Measurements from ENCODE around the gene KIAA0930. TPM values are rescaled to one million over a fixed set of nuclear protein-coding genes. Genes with fewer than 3 reads are reported as not detected.
"Not testable (repeated sequence)": the region's sequence is repeated elsewhere in the genome, so short reads cannot be mapped to it uniquely, and the experiment has no call there.

The KIAA0930 gene
- total RNA-seq, 3 donors from 2014 or later (not counting 1 experiment from before 2014, with no cell fraction given) = 32.6 to 39.1 (median 38.4) TPM

DNA sequence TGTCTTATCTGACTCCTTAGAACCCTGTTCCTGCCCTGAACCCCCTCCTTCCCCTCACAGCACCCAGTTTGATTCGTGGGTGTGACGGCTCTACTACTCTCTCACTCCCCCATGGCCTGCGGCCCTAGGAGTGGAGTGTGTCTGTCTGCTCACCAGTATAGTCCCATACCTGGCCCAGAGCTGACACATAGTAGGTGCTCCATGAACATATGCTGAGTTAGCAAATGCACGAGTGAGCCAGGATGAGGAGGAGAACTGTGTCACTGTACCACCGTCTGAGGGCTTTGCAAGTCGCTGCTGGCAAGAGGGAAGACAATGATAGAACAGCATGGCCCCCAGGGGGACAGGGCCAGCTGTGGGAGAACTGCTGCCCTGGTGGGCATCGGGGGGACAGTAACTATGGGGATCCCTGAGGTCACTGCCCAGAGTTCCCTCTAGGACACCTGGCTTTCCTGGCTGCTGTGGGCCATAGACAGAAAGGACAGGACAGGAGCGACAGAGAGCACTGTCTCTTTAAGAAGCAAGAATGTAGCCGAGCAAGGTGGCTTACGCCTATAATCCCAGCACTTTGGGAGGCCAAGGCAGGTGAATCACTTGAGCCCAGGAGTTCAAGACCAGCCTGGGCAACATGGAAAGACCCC is 19.2 kb upstream of the KIAA0930 start:
- peaks cover 0 to 5% of the 10 kb centered on the region in 2 donors for H3K4me1 Mint-ChIP-seq
- DNase-seq = no peak

GRCh38 chr22:45257941-45258340 is 17.2 kb upstream of the KIAA0930 start:
- H3K27me3 ChIP-seq (ENCODE audit: control insufficient read depth, insufficient read depth, low read length); H3K9me3 ChIP-seq (ENCODE audit: control insufficient read depth, insufficient read depth, low read length); H3K27ac Mint-ChIP-seq; H3K36me3 Mint-ChIP-seq; intact Hi-C loops (cut with micrococcal nuclease); H3K36me3 ChIP-seq (ENCODE audit: control insufficient read depth, insufficient read depth, low read length); H3K27me3 Mint-ChIP-seq (ENCODE audit: low read depth in 2 of 2); H3K4me3 ChIP-seq (ENCODE audit: low read length); H3K4me3 Mint-ChIP-seq; DNase-seq; H3K9me3 Mint-ChIP-seq; H3K4me1 Mint-ChIP-seq; H3K27ac ChIP-seq (ENCODE audit: low read length); ATAC-seq: not testable (repeated sequence)
- H3K4me1 ChIP-seq (ENCODE audit: control insufficient read depth, insufficient read depth, low read length) = peaks cover 30% of the 10 kb centered on the region
- WGBS (ENCODE audit: insufficient coverage) = 85% methylated on average over 4 of the region's 4 CpGs

More for the DNA sequence above, 19.2 kb upstream of the KIAA0930 start:
- Mint-ChIP-seq H3K27me3 (ENCODE audit: low read depth in 2 of 2) (peaks cover 7 to 8% of the 10 kb centered on the region in 2 donors), H3K9me3 (no peaks in the 10 kb centered on the region), H3K36me3 (no peaks in the 10 kb centered on the region), H3K4me3 (no peak overlapping the region), H3K27ac (no peak overlapping the region)
- 82% methylated on average over 10 of the region's 10 CpGs for WGBS (ENCODE audit: insufficient coverage)
- Histone ChIP-seq H3K9me3 (ENCODE audit: control insufficient read depth, insufficient read depth, low read length) (no peaks in the 10 kb centered on the region), H3K36me3 (ENCODE audit: control insufficient read depth, insufficient read depth, low read length) (no peaks in the 10 kb centered on the region), H3K27ac (ENCODE audit: low read length) (no peak overlapping the region), H3K4me3 (ENCODE audit: low read length) (no peak overlapping the region), H3K4me1 (ENCODE audit: control insufficient read depth, insufficient read depth, low read length) (peaks cover 37% of the 10 kb centered on the region), H3K27me3 (ENCODE audit: control insufficient read depth, insufficient read depth, low read length) (no peaks in the 10 kb centered on the region)
- intact Hi-C loops (cut with micrococcal nuclease) = no loop called here
- TF ChIP-seq, protein P1, sequence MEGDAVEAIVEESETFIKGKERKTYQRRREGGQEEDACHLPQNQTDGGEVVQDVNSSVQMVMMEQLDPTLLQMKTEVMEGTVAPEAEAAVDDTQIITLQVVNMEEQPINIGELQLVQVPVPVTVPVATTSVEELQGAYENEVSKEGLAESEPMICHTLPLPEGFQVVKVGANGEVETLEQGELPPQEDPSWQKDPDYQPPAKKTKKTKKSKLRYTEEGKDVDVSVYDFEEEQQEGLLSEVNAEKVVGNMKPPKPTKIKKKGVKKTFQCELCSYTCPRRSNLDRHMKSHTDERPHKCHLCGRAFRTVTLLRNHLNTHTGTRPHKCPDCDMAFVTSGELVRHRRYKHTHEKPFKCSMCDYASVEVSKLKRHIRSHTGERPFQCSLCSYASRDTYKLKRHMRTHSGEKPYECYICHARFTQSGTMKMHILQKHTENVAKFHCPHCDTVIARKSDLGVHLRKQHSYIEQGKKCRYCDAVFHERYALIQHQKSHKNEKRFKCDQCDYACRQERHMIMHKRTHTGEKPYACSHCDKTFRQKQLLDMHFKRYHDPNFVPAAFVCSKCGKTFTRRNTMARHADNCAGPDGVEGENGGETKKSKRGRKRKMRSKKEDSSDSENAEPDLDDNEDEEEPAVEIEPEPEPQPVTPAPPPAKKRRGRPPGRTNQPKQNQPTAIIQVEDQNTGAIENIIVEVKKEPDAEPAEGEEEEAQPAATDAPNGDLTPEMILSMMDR (IDR thresholded peaks at IDR 0.05) = no peak
- ATAC-seq = no peak

DNA sequence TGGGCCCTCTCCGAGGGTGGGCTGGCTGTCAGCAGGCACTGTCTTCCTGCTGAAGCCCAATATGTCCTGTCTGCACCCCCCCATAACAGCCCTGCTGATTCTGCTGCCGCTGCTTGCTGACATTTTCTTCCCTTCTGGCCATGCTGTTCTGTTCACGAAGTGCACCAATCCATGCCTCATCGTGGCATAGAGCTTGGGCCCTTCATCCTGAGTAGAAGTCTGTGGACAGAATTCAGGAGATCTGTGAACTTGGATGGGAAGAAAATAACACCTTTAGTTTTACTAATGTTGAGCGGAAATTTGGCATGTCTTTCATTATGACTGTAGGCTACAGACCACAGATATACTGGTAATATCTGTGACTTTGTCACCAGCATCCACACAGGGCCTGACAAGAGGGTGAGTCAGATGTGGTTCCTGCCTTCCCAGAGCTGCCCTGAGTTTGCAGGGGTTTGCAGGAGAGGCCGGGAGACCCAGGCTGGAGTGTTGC is 14.1 kb upstream of the KIAA0930 start:
- no peaks in the 10 kb centered on the region for H3K27me3 ChIP-seq (ENCODE audit: control insufficient read depth, insufficient read depth, low read length)
- no peak overlapping the region for H3K4me3 ChIP-seq (ENCODE audit: low read length)
- DNase-seq (peak in 1 of 2 donors; percentile 39), ATAC-seq (peak in 2 of 3 donors; percentile 21 to 64)
- peak overlapping the region; percentile 51 for H3K27ac ChIP-seq (ENCODE audit: low read length)
- Mint-ChIP-seq H3K4me1 (no peaks in the 10 kb centered on the region), H3K27me3 (ENCODE audit: low read depth in 2 of 2) (peaks cover 0 to 2% of the 10 kb centered on the region in 2 donors), H3K27ac (no peak overlapping the region), H3K9me3 (no peaks in the 10 kb centered on the region), H3K4me3 (no peak overlapping the region), H3K36me3 (no peaks in the 10 kb centered on the region)
- no peaks in the 10 kb centered on the region for H3K36me3 ChIP-seq (ENCODE audit: control insufficient read depth, insufficient read depth, low read length)
- H3K4me1 ChIP-seq (ENCODE audit: control insufficient read depth, insufficient read depth, low read length) = peaks cover 10% of the 10 kb centered on the region
- intact Hi-C loops (cut with micrococcal nuclease) = no loop called here
- TF ChIP-seq, protein P1 (IDR thresholded peaks at IDR 0.05) = no peak
- no peaks in the 10 kb centered on the region for H3K9me3 ChIP-seq (ENCODE audit: control insufficient read depth, insufficient read depth, low read length)
- WGBS (ENCODE audit: insufficient coverage) = 70% methylated on average over 6 of the region's 6 CpGs

- no peak overlapping the region for H3K4me3 Mint-ChIP-seq
- ATAC-seq (no peak), DNase-seq (no peak)
- no peaks in the 10 kb centered on the region for H3K9me3 ChIP-seq (ENCODE audit: control insufficient read depth, insufficient read depth, low read length)
- H3K9me3 Mint-ChIP-seq = no peaks in the 10 kb centered on the region
- 97% methylated on average over 4 of the region's 7 CpGs for WGBS (ENCODE audit: insufficient coverage)
- TF ChIP-seq, protein P1 (IDR thresholded peaks at IDR 0.05) = no peak
- H3K27me3 ChIP-seq (ENCODE audit: control insufficient read depth, insufficient read depth, low read length) = no peaks in the 10 kb centered on the region
- intact Hi-C loops (cut with micrococcal nuclease) = no loop called here
- H3K27ac ChIP-seq (ENCODE audit: low read length) = peak overlapping the region; percentile 51
- no peak overlapping the region for H3K27ac Mint-ChIP-seq
- H3K4me1 Mint-ChIP-seq = no peaks in the 10 kb centered on the region
- H3K36me3 ChIP-seq (ENCODE audit: control insufficient read depth, insufficient read depth, low read length) = no peaks in the 10 kb centered on the region
- peaks cover 11% of the 10 kb centered on the region for H3K4me1 ChIP-seq (ENCODE audit: control insufficient read depth, insufficient read depth, low read length)
- no peaks in the 10 kb centered on the region for H3K27me3 Mint-ChIP-seq (ENCODE audit: low read depth in 2 of 2)
- no peak overlapping the region for H3K4me3 ChIP-seq (ENCODE audit: low read length)
- no peaks in the 10 kb centered on the region for H3K36me3 Mint-ChIP-seq
Observed at GRCh38 chr22:45254388-45254787, 13.7 kb upstream of the KIAA0930 start.

All from natural killer cell (primary cell).